Uterus (tissue), 4 donors: Measurements from ENCODE around the gene TSHZ1. TPM values are rescaled to one million over a fixed set of nuclear protein-coding genes. Genes with fewer than 3 reads are reported as not detected.

Experiments
- DNase-seq, 2 donors: peaks; one replicate each; pipeline ENCODE4 v3.0.0-alpha.2; 2019 to 2020
- H3K27ac ChIP-seq, 2 donors: fragments of 200-600 bp; sonication (generic); 1 replicate in 1 of 2; 2 replicates in 1 of 2; pipeline ENCODE4 v1.5.1; 2016 to 2018
- H3K27me3 ChIP-seq, 2 donors: fragments of 200-600 bp; sonication (generic); one replicate each; pipeline ENCODE4 v1.5.1; 2018 to 2019; ENCODE audit warnings: control low read depth in 1 of 2
- H3K36me3 ChIP-seq, 2 donors: fragments of 200-600 bp; sonication (generic); one replicate each; pipeline ENCODE4 v1.5.1; 2019; ENCODE audit warnings: control low read depth in 1 of 2
- H3K4me1 ChIP-seq, 2 donors: fragments of 200-600 bp; sonication (generic); one replicate each; pipeline ENCODE4 v1.5.1; 2018 to 2019; ENCODE audit warnings: control low read depth in 1 of 2
- H3K4me3 ChIP-seq, 2 donors: fragments of 200-600 bp; sonication (generic); 1 replicate in 1 of 2; 2 replicates in 1 of 2; pipeline ENCODE4 v1.5.1; 2018 to 2019; ENCODE audit warnings: mild to moderate bottlenecking in 1 of 2
- H3K9me3 ChIP-seq, 2 donors: fragments of 200-600 bp; sonication (generic); one replicate each; pipeline ENCODE4 v1.5.1; 2019; ENCODE audit warnings: control low read depth in 1 of 2
- POLR2A ChIP-seq, 2 donors: fragments of 450-650 bp; IDR thresholded peaks; one replicate each; pipeline ENCODE4 v1.6.1; 2016; ENCODE audit warnings: antibody characterized with exemption in 2 of 2, mild to moderate bottlenecking in 1 of 2, moderate library complexity in 1 of 2
- intact Hi-C: fragments of 100-400 bp; cut with DNase I; formaldehyde crosslinking; loops from one replicate; pipeline ENCODE4 v1.15.1; 2023; ENCODE audit warnings: low total_unique reads
- total RNA-seq, 4 donors: library from RNA; depleted of rRNA in 3 of 4; stranded (reverse); fragments of >200 nt in 3 of 4; gene quantifications; one replicate each; pipeline versions ENCODE4 v1.1.0 to v1.2.4, GENCODE V29; 2014 to 2023
- TF ChIP-seq, protein P1 (sequence below), 4 experiments: fragments of 200-600 bp in 2 of 4; fragments of 450-650 bp in 2 of 4; sonication (generic) in 2 of 4; IDR thresholded peaks; one replicate each; pipeline ENCODE4 v1.5.1; 2016 to 2019; ENCODE audit warnings: antibody characterized with exemption in 4 of 4, mild to moderate bottlenecking in 2 of 4, moderate library complexity in 1 of 4
- donor health status: DM: yes; HTN: yes; CAD: no.

The TSHZ1 gene
- total RNA-seq, 4 donors from 2014 or later, result 10.0 to 31.9 (median 21.4) TPM

DNA sequence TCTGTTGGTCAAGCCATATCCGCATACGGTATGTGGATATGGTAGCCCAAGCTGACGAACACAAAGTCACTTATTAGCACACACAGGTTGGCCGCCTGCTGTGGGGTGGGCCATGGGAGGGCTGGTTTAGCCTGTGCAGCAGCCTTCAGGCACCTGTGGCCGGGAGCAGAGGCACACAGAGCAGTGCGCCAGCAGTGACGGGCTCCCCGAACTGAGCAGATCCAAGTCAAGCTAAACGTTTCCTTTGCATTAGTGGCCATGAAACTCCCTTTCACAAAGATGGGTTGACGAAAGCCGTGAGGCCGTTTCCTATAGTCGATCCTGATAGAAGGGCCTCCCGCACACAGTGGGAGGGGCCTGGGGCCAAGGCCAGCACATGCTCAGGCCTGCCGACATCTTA, 72.1 kb downstream of the TSHZ1 start:
- Histone ChIP-seq H3K36me3 (no peaks in the 10 kb centered on the region), H3K4me1 (no peaks in the 10 kb centered on the region), H3K27me3 (no peaks in the 10 kb centered on the region), H3K27ac (no peak overlapping the region), H3K4me3 (no peak overlapping the region), H3K9me3 (no peaks in the 10 kb centered on the region)
- TF ChIP-seq, protein P1, sequence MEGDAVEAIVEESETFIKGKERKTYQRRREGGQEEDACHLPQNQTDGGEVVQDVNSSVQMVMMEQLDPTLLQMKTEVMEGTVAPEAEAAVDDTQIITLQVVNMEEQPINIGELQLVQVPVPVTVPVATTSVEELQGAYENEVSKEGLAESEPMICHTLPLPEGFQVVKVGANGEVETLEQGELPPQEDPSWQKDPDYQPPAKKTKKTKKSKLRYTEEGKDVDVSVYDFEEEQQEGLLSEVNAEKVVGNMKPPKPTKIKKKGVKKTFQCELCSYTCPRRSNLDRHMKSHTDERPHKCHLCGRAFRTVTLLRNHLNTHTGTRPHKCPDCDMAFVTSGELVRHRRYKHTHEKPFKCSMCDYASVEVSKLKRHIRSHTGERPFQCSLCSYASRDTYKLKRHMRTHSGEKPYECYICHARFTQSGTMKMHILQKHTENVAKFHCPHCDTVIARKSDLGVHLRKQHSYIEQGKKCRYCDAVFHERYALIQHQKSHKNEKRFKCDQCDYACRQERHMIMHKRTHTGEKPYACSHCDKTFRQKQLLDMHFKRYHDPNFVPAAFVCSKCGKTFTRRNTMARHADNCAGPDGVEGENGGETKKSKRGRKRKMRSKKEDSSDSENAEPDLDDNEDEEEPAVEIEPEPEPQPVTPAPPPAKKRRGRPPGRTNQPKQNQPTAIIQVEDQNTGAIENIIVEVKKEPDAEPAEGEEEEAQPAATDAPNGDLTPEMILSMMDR (IDR thresholded peaks at IDR 0.05), result no peak
- no peak for TF ChIP-seq POLR2A (IDR thresholded peaks at IDR 0.05)
- no peak for DNase-seq
- intact Hi-C loops, result no loop called here

DNA sequence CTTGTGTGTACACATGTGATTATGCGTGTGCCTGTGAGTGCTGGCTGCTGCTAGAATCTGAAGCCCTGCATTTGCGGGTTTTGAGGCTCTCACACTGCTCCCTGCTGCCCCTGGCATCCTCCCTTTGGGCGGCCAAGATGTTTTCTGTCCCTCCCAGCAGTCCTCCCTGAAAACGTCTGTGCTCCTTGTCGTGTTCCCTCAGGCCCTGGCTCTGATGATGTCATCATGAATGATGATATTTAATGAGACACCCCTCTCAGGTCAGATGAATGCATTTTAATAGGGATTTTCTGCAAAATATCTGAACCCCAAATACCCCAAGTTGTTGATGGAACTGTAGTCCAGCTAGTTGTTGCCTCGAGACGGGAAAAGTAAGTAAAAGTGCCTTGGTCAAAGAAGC, 73.1 kb downstream of the TSHZ1 start:
- H3K9me3 ChIP-seq, result no peaks in the 10 kb centered on the region
- H3K27ac ChIP-seq, result no peak overlapping the region
- H3K4me1 ChIP-seq, result no peaks in the 10 kb centered on the region
- no peaks in the 10 kb centered on the region for H3K27me3 ChIP-seq
- H3K4me3 ChIP-seq, result no peak overlapping the region
- no peak for DNase-seq
- TF ChIP-seq, protein P1 (IDR thresholded peaks at IDR 0.05), result no peak
- TF ChIP-seq POLR2A (IDR thresholded peaks at IDR 0.05), result no peak
- no peaks in the 10 kb centered on the region for H3K36me3 ChIP-seq
- intact Hi-C loops, result no loop called here

DNA sequence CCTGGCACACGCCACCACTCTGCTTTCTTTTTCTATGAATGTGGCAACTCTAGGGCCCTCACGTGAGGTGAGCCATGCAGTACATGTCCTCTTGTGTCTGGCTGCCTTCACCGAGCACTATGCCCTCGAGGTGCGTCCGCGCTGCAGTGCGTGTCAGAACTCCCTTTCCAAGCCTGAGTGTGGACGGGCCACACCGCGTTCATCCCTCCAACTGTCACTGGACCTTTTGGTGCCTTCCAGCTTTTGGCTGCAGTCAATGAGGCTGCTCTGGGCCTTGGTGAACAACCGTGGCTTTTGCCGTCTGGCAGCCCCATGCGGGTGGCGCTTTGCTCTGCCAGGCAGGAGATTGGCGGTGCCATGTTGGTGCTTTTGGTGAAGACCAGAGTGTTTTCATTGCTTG, 74.0 kb downstream of the TSHZ1 start:
- DNase-seq, result no peak
- TF ChIP-seq POLR2A (IDR thresholded peaks at IDR 0.05), result no peak
- TF ChIP-seq, protein P1 (IDR thresholded peaks at IDR 0.05), result no peak
- Histone ChIP-seq H3K9me3 (no peaks in the 10 kb centered on the region), H3K27ac (no peak overlapping the region), H3K36me3 (no peaks in the 10 kb centered on the region), H3K27me3 (no peaks in the 10 kb centered on the region), H3K4me3 (no peak overlapping the region), H3K4me1 (no peaks in the 10 kb centered on the region)
- intact Hi-C loops, result no loop called here

DNA sequence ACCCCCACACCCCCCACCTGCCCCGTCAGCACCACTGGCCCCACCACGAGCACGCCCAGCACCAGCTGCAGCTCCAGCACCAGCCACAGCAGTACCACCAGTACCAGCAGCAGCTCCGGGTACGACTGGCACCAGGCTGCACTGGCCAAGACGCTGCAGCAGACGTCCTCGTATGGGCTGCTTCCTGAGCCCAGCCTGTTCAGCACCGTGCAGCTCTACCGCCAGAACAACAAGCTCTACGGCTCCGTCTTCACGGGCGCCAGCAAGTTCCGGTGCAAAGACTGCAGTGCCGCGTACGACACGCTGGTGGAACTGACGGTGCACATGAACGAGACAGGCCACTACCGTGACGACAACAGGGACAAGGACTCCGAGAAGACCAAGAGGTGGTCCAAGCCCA, 75.3 kb downstream of the TSHZ1 start:
- Histone ChIP-seq H3K9me3 (no peaks in the 10 kb centered on the region), H3K36me3 (no peaks in the 10 kb centered on the region), H3K4me3 (no peak overlapping the region), H3K27ac (no peak overlapping the region), H3K27me3 (no peaks in the 10 kb centered on the region), H3K4me1 (no peaks in the 10 kb centered on the region)
- intact Hi-C loops, result no loop called here
- no peak for DNase-seq
- TF ChIP-seq, protein P1 (IDR thresholded peaks at IDR 0.05), result no peak
- no peak for TF ChIP-seq POLR2A (IDR thresholded peaks at IDR 0.05)

DNA sequence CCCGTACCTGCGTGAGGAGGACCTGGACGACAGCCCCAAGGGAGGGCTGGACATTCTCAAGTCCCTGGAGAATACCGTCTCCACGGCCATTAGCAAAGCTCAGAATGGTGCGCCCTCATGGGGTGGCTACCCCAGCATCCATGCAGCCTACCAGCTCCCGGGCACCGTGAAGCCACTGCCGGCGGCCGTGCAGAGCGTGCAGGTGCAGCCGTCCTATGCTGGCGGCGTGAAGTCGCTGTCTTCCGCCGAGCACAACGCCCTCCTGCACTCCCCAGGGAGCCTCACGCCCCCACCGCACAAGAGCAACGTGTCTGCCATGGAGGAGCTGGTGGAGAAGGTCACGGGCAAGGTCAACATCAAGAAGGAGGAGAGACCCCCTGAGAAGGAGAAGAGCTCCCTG, 76.4 kb downstream of the TSHZ1 start:
- no peak for DNase-seq
- Histone ChIP-seq H3K27ac (no peak overlapping the region), H3K36me3 (no peaks in the 10 kb centered on the region), H3K9me3 (no peaks in the 10 kb centered on the region), H3K4me1 (no peaks in the 10 kb centered on the region), H3K27me3 (no peaks in the 10 kb centered on the region), H3K4me3 (no peak overlapping the region)
- TF ChIP-seq, protein P1 (IDR thresholded peaks at IDR 0.05), result no peak
- no peak for TF ChIP-seq POLR2A (IDR thresholded peaks at IDR 0.05)
- intact Hi-C loops, result no loop called here
